ENCODE results near the gene XYLT2. TPM values are rescaled to one million over a fixed set of nuclear protein-coding genes. Genes with fewer than 3 reads are reported as not detected.

The XYLT2 gene
- total and polyA plus RNA-seq, 9 of the 15 experiments (the other 6 are each of a cell fraction or from before 2014, with no cell fraction given) = 0.63 to 9.1 (median 4.3) TPM

- TF ChIP-seq ETV6 (IDR thresholded peaks at IDR 0.05; ENCODE audit: borderline replicate concordance in 1 of 2, low read depth in 2 of 2, low read length in 1 of 2) (no peak), ETV6 (CRISPR knock-in tag; IDR thresholded peaks at IDR 0.05; ENCODE audit: borderline replicate concordance) (no peak), KLF6 (CRISPR knock-in tag; IDR thresholded peaks at IDR 0.05; ENCODE audit: borderline replicate concordance) (peak; percentile 93), ZNF12 (CRISPR knock-in tag; IDR thresholded peaks at IDR 0.05) (no peak), RFX7 (CRISPR knock-in tag; IDR thresholded peaks at IDR 0.05) (no peak), TAF1 (IDR thresholded peaks at IDR 0.05; ENCODE audit: control insufficient read depth, extremely low read depth, insufficient read depth, low read length, severe bottlenecking) (no peak), PTRF (tag; IDR thresholded peaks at IDR 0.05) (peak; percentile 93), ZNF444 (CRISPR knock-in tag; IDR thresholded peaks at IDR 0.05) (peak; percentile 18; the same call in 1 of the 2 replicates), RBFOX2 (IDR thresholded peaks at IDR 0.05; ENCODE audit: low read depth, low read length) (no peak), TARDBP (IDR thresholded peaks at IDR 0.05) (no peak), HLTF (IDR thresholded peaks at IDR 0.05) (no peak), HDGF (IDR thresholded peaks at IDR 0.05) (no peak), SPI1 (IDR thresholded peaks at IDR 0.05; ENCODE audit: borderline replicate concordance, low read depth, low read length) (no peak), POLR2B (IDR thresholded peaks at IDR 0.05; ENCODE audit: low read depth, partially characterized antibody) (no peak), CBX2 (IDR thresholded peaks at IDR 0.05; ENCODE audit: insufficient read depth, low read length, poor library complexity, severe bottlenecking) (no peak), EZH2 (IDR thresholded peaks at IDR 0.05; ENCODE audit: borderline replicate concordance, low read depth, low read length) (no peak), MTA3 (IDR thresholded peaks at IDR 0.05; ENCODE audit: borderline replicate concordance) (no peak)
- TF ChIP-seq, protein P1, sequence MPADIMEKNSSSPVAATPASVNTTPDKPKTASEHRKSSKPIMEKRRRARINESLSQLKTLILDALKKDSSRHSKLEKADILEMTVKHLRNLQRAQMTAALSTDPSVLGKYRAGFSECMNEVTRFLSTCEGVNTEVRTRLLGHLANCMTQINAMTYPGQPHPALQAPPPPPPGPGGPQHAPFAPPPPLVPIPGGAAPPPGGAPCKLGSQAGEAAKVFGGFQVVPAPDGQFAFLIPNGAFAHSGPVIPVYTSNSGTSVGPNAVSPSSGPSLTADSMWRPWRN (IDR thresholded peaks at IDR 0.05; ENCODE audit: low read depth) = no peak
- TF ChIP-seq, protein P2, sequence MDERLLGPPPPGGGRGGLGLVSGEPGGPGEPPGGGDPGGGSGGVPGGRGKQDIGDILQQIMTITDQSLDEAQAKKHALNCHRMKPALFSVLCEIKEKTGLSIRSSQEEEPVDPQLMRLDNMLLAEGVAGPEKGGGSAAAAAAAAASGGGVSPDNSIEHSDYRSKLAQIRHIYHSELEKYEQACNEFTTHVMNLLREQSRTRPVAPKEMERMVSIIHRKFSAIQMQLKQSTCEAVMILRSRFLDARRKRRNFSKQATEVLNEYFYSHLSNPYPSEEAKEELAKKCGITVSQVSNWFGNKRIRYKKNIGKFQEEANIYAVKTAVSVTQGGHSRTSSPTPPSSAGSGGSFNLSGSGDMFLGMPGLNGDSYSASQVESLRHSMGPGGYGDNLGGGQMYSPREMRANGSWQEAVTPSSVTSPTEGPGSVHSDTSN (CRISPR knock-in tag; IDR thresholded peaks at IDR 0.05; ENCODE audit: low read depth) = no peak
- TF ChIP-seq, protein P2 (tag; conservative IDR thresholded peaks at IDR 0.05; ENCODE audit: low read depth) = peak; percentile 51
- TF ChIP-seq, protein P3, sequence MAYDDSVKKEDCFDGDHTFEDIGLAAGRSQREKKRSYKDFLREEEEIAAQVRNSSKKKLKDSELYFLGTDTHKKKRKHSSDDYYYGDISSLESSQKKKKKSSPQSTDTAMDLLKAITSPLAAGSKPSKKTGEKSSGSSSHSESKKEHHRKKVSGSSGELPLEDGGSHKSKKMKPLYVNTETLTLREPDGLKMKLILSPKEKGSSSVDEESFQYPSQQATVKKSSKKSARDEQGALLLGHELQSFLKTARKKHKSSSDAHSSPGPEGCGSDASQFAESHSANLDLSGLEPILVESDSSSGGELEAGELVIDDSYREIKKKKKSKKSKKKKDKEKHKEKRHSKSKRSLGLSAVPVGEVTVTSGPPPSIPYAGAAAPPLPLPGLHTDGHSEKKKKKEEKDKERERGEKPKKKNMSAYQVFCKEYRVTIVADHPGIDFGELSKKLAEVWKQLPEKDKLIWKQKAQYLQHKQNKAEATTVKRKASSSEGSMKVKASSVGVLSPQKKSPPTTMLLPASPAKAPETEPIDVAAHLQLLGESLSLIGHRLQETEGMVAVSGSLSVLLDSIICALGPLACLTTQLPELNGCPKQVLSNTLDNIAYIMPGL (CRISPR knock-in tag; IDR thresholded peaks at IDR 0.05) = no peak
These were observed 26.5 kb upstream of the XYLT2 start (continued) for GRCh38 chr17:50319306-50320004.

Measured in K562 (cell line).